HCT116 (cell line): ENCODE measurements around the gene ELFN1. TPM values are rescaled to one million over a fixed set of nuclear protein-coding genes. Genes with fewer than 3 reads are reported as not detected.

ENCODE experiments used
- ATAC-seq: fragments of 200-7000 bp; cut with Tn5 transposase; 2 replicates; pipeline ENCODE4 v1.9.1; 2020; ENCODE audit warnings: mild to moderate bottlenecking, moderate library complexity
- BruUV-seq: library from RNA; stranded (reverse); fragments of 400-500 nt; replicated peaks from 2 replicates; lab custom pipeline; 2021; lab: Mats Ljungman, UMichigan
- CTCF ChIA-PET: fragments of 300-600 bp; sonication (Branson Sonifier 250); formaldehyde crosslinking; loops from one replicate; lab custom pipeline; 2021; ENCODE audit warnings: antibody characterized with exemption; lab: Charles Lee
- POLR2A ChIA-PET: fragments of 300-600, 350-600 bp; sonication (Branson Sonifier 250); formaldehyde crosslinking; loops from one replicate; lab custom pipeline; 2021; ENCODE audit warnings: antibody characterized with exemption; lab: Charles Lee
- RAD21 ChIA-PET, 2 experiments: fragments of 300-600 bp; sonication (Branson Sonifier 250); formaldehyde crosslinking; loops; one replicate each; lab custom pipeline; 2023; ENCODE audit warnings: low total read pairs in 2 of 2; ENCODE audit not compliant: uncharacterized antibody in 2 of 2, unreplicated experiment in 2 of 2, low non-redundant PET in 1 of 2; lab: Charles Lee
- DNase-seq: peaks from one replicate; pipeline ENCODE4 v3.0.0-alpha.2; 2010; ENCODE audit warnings: low read depth, low spot score
- H2AFZ ChIP-seq: fragments of 200-600 bp; shearing (Covaris generic), sonication (generic); 2 replicates; pipeline ENCODE4 v1.6.1; 2017; ENCODE audit warnings: low read depth, mixed run types, mixed read lengths, antibody characterized with exemption, low read length; ENCODE audit not compliant: poor library complexity, severe bottlenecking
- H3K27ac ChIP-seq: 2 replicates; pipeline ENCODE4 v1.5.1; 2012; ENCODE audit warnings: low read depth, low read length
- H3K27me3 ChIP-seq: fragments of 200-600 bp; sonication (generic); 2 replicates; pipeline ENCODE4 v1.6.1; 2016; ENCODE audit warnings: mixed run types, low read length, mixed read lengths; ENCODE audit not compliant: insufficient read depth
- H3K36me3 ChIP-seq, 2 experiments: fragments of 200-500 bp in 1 of 2; fragments of 200-600 bp in 1 of 2; sonication (Bioruptor generic) in 1 of 2; sonication (generic) in 1 of 2; 2 replicates each; pipeline versions ENCODE4 v1.5.1 to v1.6.1; 2014 to 2016; ENCODE audit warnings: low read length in 2 of 2, inconsistent platforms in 1 of 2, mixed read lengths in 1 of 2, mixed run types in 1 of 2; ENCODE audit not compliant: insufficient read depth in 2 of 2, control insufficient read depth in 1 of 2
- H3K4me1 ChIP-seq, 2 experiments: fragments of 200-600 bp in 1 of 2; sonication (generic) in 1 of 2; 2 replicates each; pipeline versions ENCODE4 v1.5.1 to v1.6.1; 2012 to 2017; ENCODE audit warnings: low read length in 2 of 2, inconsistent platforms in 1 of 2, mild to moderate bottlenecking in 1 of 2, mixed read lengths in 1 of 2, mixed run types in 1 of 2, moderate library complexity in 1 of 2; ENCODE audit not compliant: insufficient read depth in 2 of 2, control insufficient read depth in 1 of 2
- H3K4me2 ChIP-seq: fragments of 200-600 bp; sonication (generic); 2 replicates; pipeline ENCODE4 v1.6.1; 2017; ENCODE audit warnings: mixed run types, low read length, mixed read lengths
- H3K4me3 ChIP-seq, 2 experiments: fragments of 200-600 bp in 1 of 2; sonication (generic) in 1 of 2; replicated peaks in 1 of 2; 2 replicates each; pipeline ENCODE4 v1.5.1; 2011 to 2016; ENCODE audit warnings: low read length in 2 of 2, control low read depth in 1 of 2, low read depth in 1 of 2, mild to moderate bottlenecking in 1 of 2, mixed read lengths in 1 of 2, mixed run types in 1 of 2
- H3K79me2 ChIP-seq: fragments of 200-600 bp; sonication (generic); 2 replicates; pipeline ENCODE4 v1.6.1; 2017; ENCODE audit warnings: mild to moderate bottlenecking, mixed run types, low read length, moderate library complexity, mixed read lengths; ENCODE audit not compliant: insufficient read depth
- H3K9ac ChIP-seq: fragments of 200-600 bp; sonication (generic); 2 replicates; pipeline ENCODE4 v1.6.1; 2016; ENCODE audit warnings: low read length, mixed read lengths
- H3K9me2 ChIP-seq: fragments of 200-600 bp; sonication (generic), shearing (Covaris generic); 2 replicates; pipeline ENCODE4 v1.6.1; 2017; ENCODE audit warnings: mixed run types, mild to moderate bottlenecking, moderate library complexity; ENCODE audit not compliant: insufficient read depth
- H3K9me3 ChIP-seq, 2 experiments: fragments of 200-500 bp in 1 of 2; fragments of 200-600 bp in 1 of 2; sonication (Bioruptor generic) in 1 of 2; sonication (generic) in 1 of 2; 2 replicates each; pipeline ENCODE4 v1.6.1; 2014 to 2017; ENCODE audit warnings: low read length in 2 of 2, mixed read lengths in 2 of 2, inconsistent platforms in 1 of 2, low read depth in 1 of 2, mild to moderate bottlenecking in 1 of 2, mixed run types in 1 of 2, moderate library complexity in 1 of 2; ENCODE audit not compliant: control insufficient read depth in 1 of 2, insufficient read depth in 1 of 2
- H4K20me1 ChIP-seq: fragments of 200-600 bp; sonication (generic), shearing (Covaris generic); 2 replicates; pipeline ENCODE4 v1.6.1; 2017; ENCODE audit warnings: mixed run types, mild to moderate bottlenecking, moderate library complexity; ENCODE audit not compliant: insufficient read depth
- FOSL1 ChIP-seq: IDR thresholded peaks from 2 replicates; pipeline ENCODE4 v1.6.1; 2012; ENCODE audit warnings: low read depth
- JUND ChIP-seq: IDR thresholded peaks from 2 replicates; pipeline ENCODE4 v1.6.1; 2012
- SIN3A ChIP-seq: IDR thresholded peaks from 2 replicates; pipeline ENCODE4 v1.6.1; 2012; ENCODE audit warnings: low read depth
- ZBTB33 ChIP-seq: IDR thresholded peaks from 2 replicates; pipeline ENCODE4 v1.6.1; 2011; ENCODE audit warnings: mild to moderate bottlenecking, low read length, moderate library complexity; ENCODE audit not compliant: insufficient replicate concordance; ENCODE audit errors: extremely low read depth
- intact Hi-C: fragments of 100-400 bp; cut with micrococcal nuclease; formaldehyde crosslinking; loops from 2 replicates; pipeline ENCODE4 v1.10.0; 2022
- total RNA-seq: library from RNA; stranded (reverse); gene quantifications from one replicate; pipeline ENCODE4 v1.2.1, GENCODE V29; 2021; ENCODE audit not compliant: unreplicated experiment

The ELFN1 gene
- total RNA-seq, 1 experiment from 2014 or later, result 4.4 TPM

GRCh38 chr7:1622441-1622840 is 47.6 kb upstream of the ELFN1 start:
- Histone ChIP-seq H3K36me3 (no peaks in the 10 kb centered on the region), H2AFZ (no peak overlapping the region), H4K20me1 (no peaks in the 10 kb centered on the region), H3K4me3 (no peak overlapping the region), H3K4me1 (no peaks in the 10 kb centered on the region), H3K4me2 (no peak overlapping the region), H3K27ac (no peak overlapping the region), H3K79me2 (no peaks in the 10 kb centered on the region), H3K27me3 (0 out of 2 replicates have a peak, but pooled peaks cover 3% of the 10 kb centered on the region), H3K9me3 (no peaks in the 10 kb centered on the region), H3K9ac (no peak overlapping the region), H3K9me2 (no peaks in the 10 kb centered on the region)
- DNase-seq (no peak), ATAC-seq (no peak)
- ChIA-PET CTCF (no interaction called here), POLR2A (no interaction called here), RAD21 (no interaction called here)
- no peak for TF ChIP-seq JUND
- intact Hi-C loops, result no loop called here
- BruUV-seq, result no TSS peak

- BruUV-seq, result no TSS peak
- ATAC-seq, result no peak
- H3K27me3 ChIP-seq, result 0 out of 2 replicates have a peak, but pooled peaks cover 3% of the 10 kb centered on the region
- intact Hi-C loops, result no loop called here
- ChIA-PET CTCF (no interaction called here), POLR2A (no interaction called here), RAD21 (no interaction called here)
- no peaks in the 10 kb centered on the region for H4K20me1 ChIP-seq
- H3K79me2 ChIP-seq, result no peaks in the 10 kb centered on the region
- no peaks in the 10 kb centered on the region for H3K9me2 ChIP-seq
- no peaks in the 10 kb centered on the region for H3K36me3 ChIP-seq
- no peak overlapping the region for H3K27ac ChIP-seq
- no peaks in the 10 kb centered on the region for H3K4me1 ChIP-seq
- no peak overlapping the region for H2AFZ ChIP-seq
- H3K4me3 ChIP-seq, result no peak overlapping the region
- no peak overlapping the region for H3K9ac ChIP-seq
- H3K4me2 ChIP-seq, result no peak overlapping the region
- TF ChIP-seq FOSL1, result no peak
- no peak for TF ChIP-seq ZBTB33
- TF ChIP-seq SIN3A, result no peak
- H3K9me3 ChIP-seq, result no peaks in the 10 kb centered on the region
- DNase-seq, result no peak
Observed at GRCh38 chr7:1623810-1624209, 46.3 kb upstream of the ELFN1 start.
